HG03342 (cell line): ENCODE measurements around the gene AP5S1.
A peak's percentile ranks its signal among the peaks of the same experiment; 100 is the strongest.
"Not testable (repeated sequence)": the region's sequence is repeated elsewhere in the genome, so short reads cannot be mapped to it uniquely, and the experiment has no call there.

ENCODE experiments used
- ATAC-seq: cut with Tn5 transposase; IDR thresholded peaks from one replicate; pipeline ENCODE4 v1.9.1; 2021; ENCODE audit warnings: mild to moderate bottlenecking, moderate library complexity; ENCODE audit not compliant: unreplicated experiment

The AP5S1 gene

DNA sequence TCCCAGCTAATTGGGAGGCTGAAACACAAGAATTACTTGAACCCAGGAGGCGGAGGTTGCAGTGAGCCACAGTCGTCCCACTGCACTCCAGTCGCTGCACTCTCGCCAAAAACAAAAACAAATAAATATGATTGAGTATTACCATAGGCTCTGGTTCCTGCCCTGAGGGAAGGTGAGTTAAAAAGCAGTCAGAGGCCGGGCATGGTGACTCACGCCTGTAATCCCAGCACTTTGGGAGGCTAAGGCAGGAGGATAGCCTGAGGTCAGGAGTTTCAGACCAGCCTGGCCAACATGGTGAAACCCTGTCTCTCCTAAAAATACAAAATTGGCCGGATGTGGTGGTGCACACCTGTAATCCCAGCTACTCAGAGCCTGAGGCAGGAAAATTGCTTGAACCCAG is 19.9 kb downstream of the AP5S1 start:
- not testable (repeated sequence) for ATAC-seq

DNA sequence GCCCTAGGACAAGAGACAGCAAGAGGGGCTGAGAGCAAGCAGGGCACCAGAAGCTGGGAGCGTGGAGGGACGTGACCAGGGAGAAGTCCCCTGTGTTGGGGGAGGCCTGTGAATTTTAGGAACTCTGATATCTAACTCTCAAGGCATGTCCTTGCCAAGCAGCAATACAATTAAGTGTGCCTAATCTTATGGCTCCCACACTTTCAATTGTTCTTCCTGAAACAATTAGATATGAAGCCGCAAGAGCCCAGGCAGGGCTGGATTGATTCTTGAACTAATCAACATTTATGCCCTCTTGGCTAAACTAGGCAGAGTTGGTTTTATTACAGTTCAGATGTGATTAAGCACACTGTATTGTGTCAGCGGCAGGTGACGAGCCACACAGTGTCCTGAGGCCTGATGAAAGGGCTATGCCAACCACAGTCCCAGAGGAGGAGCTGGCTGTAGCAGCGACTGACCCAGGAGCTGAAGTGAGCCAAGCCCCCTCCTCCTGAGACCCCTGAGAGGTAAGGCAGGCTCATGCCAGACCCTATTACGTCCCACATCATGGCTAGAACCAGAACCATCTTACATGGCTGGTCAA is 22.1 kb downstream of the AP5S1 start:
- ATAC-seq, result no peak

DNA sequence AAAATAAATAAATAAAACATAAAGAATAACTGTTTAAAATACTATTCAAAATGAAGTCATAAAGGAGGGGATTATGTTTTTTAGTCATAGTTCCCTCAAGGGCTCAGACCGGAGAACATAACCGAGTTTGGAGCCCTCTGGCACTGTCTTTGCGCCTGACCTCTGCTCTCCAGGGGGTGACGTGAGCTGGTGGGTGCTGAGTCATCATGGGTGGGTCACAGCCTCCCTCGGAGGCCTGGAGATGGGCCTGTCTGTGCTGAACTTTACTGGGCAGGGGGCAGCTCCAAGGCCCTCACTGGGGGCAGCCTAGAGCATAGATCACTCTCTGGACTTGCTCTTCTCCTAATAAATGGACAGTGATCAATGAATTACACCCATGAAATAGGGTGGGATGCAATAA is 23.1 kb downstream of the AP5S1 start:
- no peak for ATAC-seq

DNA sequence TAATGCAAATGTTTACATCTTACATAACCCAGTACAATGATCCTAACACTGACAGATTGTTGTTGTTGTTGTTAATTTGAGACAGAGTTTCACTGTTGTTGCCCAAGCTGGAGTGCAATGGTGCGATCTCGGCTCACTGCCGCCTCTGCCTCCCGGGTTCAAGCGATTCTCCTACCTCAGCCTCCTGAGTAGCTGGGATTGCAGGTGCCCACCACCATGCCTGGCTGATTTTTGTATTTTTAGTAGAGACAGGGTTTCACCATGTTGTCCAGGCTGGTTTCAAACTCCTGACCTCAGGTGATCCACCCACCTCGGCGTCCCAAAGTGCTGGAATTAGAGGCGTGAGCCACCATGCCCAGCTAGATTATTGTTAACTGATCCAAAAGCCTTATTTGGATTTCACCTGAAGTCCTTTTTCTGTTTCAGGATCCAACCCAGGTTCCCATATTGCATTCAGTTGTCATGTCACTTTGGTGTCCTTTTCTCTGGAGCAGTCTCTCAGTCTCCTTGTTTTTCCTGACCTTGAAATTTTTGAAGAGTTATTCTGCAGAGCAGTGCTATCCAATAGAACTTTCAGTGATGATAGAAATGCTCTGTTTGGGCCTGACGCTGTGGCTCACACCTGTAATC is 23.8 kb downstream of the AP5S1 start:
- not testable (repeated sequence) for ATAC-seq

DNA sequence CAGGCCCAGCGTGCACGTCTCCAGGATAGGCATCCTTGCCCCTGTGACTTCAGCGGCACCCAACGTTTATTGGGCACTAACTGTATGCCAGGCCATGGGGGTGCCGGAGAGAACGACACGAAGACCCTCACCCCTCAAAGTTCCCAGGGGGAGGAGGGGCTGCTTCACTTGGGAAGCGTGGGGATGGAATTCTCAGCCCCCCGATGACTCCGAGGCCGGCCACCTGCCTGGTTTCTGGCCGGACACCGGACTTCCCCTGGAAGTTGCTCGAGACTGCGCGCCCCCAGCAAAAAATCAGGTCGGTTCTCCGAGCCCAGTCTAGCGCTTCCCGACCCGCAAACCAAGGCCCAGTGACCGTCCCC is 26.0 kb downstream of the AP5S1 start:
- ATAC-seq, result no peak

DNA sequence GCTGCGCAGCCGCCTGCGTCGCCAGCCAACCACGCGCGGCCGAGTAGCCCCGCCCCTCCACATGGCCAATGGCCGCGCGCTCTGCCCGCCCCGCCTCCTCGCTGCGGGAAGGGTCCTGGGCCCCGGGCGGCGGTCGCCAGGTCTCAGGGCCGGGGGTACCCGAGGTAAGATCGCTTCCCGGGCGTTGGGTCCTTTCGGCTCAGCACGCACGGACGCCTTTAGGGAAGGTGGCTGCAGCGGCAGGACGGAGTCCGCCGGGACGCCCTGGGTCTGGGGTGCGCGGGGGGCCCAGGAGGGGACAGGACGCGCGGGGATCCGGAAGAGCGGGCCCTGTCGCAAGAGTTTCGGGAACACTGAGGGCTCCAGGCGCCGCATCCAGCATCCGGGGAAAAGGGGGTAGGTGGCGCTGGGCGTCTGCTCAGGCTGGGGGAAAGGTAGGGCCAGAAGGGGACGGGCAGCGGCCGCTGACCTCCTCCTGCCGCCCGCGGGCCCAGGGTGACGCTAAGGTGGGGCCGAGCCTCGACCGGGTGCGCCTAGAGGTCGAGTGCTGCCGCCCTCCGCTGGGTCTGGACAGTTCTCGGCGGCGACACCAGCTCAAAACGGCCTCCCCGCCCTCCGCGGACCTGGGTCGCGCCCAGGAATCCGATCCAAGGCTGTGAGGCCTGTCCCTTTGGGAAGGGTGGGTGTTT is 26.5 kb downstream of the AP5S1 start, which contains the start of gene MAVS:
Gene MAVS (plus strand): TSS at position 95 of the 689 bp plus-strand sequence. CDS start 7,791 bp downstream, outside the sequence.
- ATAC-seq, result peak; percentile 88

DNA sequence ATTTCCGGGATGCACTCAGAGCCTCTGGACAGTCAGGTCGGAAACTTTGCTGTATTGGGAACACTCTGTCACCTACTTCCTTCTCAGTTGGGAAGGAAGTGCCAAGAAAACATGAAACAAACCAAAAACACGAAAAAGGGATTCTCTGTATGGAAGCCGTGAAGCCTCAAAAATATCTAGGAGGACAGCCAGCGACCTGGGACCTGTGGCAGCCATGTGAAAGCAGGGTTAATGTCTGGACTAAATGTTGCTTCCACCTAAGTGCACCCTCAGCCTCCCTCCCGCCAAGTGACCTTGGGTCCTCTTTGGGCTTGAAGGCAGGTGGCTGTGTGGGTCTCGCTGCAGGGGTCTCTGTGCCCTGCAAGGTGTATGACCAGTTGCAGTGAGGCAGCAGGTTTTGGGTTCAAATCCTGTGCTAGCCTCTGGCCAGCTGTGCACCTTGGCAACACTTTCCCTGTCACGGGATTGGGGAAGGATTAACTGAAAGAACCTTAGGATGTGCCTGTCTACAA is 27.1 kb downstream of the AP5S1 start:
- ATAC-seq, result no peak

DNA sequence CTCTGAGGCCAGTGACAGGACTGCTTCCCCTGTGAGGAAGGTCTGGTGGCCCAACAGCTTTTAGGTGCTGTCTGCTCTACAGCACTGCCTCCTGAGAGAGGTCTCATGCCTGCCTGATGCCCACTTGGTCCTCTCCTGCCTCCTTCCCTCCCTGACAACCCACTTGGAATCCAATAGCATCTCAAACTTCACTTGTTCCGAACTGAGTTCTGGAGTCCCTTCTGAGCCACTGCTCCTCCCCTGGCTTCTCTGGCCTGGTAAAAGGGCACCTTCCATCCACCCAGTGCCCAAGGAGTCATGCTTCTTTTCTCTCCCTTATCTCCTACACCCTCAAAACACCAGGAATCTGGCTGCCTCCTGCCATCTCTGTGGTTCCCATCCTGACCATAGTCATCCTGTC is 28.2 kb downstream of the AP5S1 start:
- no peak for ATAC-seq

DNA sequence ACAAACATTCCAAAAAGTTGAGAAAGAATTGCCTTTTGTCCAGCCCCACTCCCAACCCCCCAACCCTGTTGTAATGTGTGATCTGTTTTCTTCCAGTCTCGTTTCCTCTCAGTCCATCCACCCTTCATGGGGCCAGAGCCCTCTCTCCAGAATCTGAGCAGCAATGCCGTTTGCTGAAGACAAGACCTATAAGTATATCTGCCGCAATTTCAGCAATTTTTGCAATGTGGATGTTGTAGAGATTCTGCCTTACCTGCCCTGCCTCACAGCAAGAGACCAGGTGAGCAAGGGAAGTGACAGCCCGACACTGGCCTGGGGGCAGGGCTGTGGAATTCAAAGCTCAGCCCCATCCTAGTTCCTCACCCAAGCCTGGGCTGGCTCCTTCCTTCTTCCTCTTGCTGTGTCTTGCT is 34.1 kb downstream of the AP5S1 start:
- no peak for ATAC-seq

DNA sequence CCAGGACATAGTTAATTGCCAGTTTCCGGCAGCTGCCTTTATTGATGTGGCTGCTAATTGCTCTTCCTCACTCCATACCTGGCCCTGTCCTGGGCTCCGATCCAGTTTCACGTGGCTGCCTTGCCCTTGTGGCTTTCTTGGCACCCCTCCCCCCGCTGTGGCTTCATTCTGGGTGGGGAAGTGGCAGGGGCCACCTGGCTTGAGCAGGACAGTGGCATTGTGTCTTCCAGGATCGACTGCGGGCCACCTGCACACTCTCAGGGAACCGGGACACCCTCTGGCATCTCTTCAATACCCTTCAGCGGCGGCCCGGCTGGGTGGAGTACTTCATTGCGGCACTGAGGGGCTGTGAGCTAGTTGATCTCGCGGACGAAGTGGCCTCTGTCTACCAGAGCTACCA is 37.1 kb downstream of the AP5S1 start:
- no peak for ATAC-seq

DNA sequence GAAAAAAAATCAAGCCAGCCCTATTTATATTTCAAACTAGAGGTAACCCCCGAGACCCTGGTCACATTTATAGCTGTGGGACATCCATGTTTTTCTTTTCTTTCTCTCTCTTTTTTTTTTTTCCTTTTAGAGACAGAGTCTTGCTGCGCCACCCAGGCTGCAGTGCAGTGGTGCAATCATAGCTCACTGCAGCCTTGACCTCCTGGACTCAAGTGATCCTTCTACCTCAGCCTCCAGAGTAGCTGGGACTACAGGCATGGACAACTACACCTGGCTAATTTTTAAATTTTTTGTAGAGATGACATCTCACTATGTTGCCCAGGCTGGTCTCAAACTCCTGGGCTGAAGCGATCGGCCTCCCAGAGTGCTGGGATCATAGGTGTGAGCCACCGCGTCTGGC is 38.3 kb downstream of the AP5S1 start:
- ATAC-seq, result no peak

DNA sequence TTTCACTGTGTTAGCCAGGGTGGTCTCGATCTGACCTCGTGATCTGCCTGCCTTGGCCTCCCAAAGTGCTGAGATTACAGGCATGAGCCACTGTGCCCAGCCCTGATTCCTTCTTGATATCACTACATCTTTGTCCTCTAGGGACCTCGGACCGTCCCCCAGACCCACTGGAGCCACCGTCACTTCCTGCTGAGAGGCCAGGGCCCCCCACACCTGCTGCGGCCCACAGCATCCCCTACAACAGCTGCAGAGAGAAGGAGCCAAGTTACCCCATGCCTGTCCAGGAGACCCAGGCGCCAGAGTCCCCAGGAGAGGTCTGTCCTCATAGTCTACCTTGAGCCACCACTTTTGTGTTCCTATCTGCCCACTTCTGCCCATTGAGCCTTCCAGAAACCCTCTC is 40.8 kb downstream of the AP5S1 start:
- no peak for ATAC-seq

DNA sequence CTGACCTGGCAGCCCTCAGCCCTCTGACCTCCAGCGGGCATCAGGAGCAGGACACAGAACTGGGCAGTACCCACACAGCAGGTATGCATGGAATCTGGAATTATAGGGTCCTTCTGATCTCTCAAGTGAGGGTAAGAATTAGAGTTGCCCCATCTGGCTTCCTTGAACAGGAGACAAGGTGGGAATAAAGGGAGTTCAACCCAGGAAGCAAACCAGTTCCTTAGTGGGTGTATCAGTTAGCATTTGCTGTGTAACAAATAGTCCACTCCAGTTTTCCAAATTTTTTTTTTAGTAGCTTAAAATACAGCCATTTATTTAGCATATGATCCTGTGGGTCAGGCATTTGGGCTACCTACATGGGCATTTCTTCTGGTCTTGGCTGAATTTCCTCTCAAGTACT is 42.0 kb downstream of the AP5S1 start:
- no peak for ATAC-seq

DNA sequence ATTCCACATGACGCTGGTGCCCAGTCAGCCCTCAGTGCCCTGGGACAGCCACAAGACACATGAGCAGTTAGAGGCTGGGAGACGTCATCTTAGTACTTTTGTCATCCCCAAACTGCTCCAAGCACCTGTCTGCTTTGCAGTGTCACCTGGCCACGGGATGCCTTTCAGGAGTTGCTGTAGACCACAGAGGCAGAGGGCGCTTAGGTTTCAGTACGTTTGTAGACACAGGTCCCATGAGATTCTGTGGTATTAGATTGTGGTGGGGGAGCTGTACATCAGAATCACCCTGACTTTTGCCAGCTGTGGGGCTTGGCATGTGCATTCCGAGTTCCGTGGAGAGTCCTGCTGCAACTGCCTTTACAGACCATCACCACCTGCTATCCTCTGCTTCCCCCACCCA is 43.0 kb downstream of the AP5S1 start:
- no peak for ATAC-seq

DNA sequence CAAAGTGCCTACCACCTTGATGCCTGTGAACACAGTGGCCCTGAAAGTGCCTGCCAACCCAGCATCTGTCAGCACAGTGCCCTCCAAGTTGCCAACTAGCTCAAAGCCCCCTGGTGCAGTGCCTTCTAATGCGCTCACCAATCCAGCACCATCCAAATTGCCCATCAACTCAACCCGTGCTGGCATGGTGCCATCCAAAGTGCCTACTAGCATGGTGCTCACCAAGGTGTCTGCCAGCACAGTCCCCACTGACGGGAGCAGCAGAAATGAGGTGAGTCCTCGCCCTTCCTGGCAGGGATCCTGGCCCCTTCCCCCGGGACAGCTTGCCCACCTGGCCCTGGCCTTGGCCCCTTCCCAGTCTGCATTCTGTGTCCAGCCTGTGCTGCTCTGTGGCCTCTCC is 44.2 kb downstream of the AP5S1 start:
- ATAC-seq, result no peak

DNA sequence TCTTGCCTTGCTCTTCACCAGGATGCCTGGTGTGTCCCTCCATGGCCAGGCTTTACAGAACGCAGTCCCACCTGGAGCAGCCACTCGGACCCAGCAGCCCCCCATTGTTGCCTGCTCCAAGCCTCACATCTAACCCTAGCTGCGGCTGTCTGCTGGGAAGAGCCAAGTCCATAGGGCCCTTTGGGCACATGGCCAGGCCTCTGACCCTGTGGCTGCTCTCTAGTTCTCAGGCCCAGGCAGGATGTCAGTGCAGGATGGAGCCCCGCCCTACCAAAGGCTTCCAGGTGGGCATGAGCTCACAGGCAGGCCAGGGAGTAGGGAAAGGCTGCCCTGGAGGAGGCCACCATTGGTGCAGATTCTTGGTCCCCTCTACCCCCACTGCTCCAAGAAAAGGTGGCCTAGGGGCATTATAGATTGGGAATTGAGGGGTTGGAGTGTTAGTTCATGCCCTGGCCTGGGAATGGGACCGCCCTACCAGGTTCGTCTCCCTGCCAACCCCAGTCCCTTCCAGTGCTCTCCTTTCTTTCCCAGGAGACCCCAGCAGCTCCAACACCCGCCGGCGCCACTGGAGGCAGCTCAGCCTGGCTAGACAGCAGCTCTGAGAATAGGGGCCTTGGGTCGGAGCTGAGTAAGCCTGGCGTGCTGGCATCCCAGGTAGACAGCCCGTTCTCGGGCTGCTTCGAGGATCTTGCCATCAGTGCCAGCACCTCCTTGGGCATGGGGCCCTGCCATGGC is 45.0 kb downstream of the AP5S1 start:
- ATAC-seq, result no peak

DNA sequence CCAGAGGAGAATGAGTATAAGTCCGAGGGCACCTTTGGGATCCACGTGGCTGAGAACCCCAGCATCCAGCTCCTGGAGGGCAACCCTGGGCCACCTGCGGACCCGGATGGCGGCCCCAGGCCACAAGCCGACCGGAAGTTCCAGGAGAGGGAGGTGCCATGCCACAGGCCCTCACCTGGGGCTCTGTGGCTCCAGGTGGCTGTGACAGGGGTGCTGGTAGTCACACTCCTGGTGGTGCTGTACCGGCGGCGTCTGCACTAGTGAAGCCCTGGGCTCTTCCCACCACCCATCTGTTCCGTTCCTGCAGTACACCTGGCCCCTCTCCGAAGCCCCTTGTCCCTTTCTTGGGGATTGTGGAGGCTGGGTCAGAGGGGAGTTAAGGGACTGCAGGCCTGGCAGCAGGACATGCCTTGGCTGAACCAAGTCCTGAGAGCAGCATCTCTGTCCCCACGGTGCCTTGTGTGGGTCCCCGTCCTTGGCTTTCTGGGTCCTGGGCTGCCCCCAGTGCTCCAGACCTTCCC is 45.6 kb downstream of the AP5S1 start:
- no peak for ATAC-seq

DNA sequence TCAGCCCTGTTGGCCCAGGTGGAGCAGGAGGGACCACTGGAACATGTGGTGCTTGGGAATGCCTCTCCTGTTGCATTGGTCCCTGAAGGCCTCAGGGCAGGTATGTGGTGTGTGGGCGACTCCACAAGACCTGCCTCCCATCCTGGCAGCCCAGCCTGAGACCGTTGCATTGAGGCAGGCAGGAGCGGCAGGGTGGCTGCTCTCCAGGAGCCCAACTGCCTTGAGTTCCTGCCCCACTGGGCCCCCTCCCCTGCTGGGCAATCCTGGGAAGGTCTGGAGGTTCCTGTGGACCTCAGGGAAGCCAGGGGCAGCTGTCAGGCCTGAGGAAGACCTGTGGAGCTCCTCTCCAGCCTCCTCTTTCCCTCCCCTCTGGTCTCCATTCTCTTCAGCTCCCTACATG is 46.1 kb downstream of the AP5S1 start:
- ATAC-seq, result no peak

DNA sequence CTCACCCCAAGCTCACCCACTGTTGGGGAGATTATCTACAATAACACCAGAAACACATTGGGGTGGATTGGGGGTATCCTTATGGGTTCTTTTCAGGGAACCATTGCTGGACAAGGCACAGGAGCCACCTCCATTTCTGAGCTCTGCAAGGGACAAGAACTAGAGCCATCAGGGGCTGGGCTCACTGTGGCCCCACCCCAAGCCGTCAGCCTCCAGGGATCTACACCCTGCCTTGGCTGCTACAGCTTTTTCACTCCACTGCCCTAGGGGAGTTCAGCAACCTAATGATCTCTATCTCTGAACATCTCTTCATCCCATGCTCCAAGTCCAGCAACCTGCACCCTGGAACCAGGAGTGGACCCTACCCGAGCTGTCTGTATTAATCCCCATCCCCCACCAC is 47.5 kb downstream of the AP5S1 start:
- ATAC-seq, result no peak

DNA sequence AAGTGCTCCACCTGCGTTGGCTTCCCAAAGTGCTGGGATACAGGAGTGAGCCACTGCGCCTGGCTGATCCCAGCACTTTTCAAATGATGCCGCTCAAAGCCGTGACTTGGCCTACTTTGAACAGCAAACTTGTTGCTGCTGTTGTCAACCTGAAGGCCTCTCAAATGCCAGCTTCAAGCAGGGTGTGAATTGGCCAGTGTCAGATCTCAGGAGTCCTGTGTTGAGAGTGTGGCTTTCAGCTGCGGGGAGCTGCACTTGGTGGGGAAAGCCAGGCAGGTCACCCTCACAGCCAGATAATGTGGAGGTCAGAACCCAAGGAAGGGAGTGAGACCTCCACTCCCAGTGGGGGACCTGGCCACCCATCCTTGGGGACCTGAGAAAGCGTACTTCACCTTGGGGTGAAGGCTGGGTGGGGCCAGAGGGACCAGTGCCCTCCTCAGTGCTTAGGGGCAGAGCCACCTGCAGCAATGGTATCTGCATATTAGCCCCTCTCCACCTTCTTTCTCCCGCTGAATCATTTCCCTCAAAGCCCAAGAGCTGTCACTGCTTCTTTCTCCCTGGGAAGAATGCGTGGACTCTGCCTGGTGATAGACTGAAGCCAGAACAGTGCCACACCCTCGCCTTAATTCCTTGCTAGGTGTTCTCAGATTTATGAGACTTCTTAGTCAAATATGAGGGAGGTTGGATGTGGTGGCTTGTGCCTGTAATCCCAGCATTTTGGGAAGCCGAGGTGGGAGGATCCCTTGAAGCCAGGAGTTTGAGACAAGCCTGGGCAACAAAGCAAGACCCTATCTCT is 49.7 kb downstream of the AP5S1 start:
- no peak for ATAC-seq
